ENCODE data around the gene CYB5A.

CYB5A gene

GRCh38 chr18:74213429-74213828 lies 78.3 kb downstream of the CYB5A start:
- no peak for DNase-seq (ENCODE audit: low read depth)

- DNase-seq (ENCODE audit: low read depth) = no peak
These were observed 87.1 kb downstream of the CYB5A start for GRCh38 chr18:74204526-74205152.

- no peak for DNase-seq (ENCODE audit: low read depth)
These were observed 88.0 kb downstream of the CYB5A start for GRCh38 chr18:74203811-74204210.
